ENCODE data around the gene MACROD2. TPM values are rescaled to one million over a fixed set of nuclear protein-coding genes. Genes with fewer than 3 reads are reported as not detected.

Gene MACROD2
- total and polyA plus RNA-seq, 4 donors, result 13.0 to 67.1 (median 20.7) TPM

DNA sequence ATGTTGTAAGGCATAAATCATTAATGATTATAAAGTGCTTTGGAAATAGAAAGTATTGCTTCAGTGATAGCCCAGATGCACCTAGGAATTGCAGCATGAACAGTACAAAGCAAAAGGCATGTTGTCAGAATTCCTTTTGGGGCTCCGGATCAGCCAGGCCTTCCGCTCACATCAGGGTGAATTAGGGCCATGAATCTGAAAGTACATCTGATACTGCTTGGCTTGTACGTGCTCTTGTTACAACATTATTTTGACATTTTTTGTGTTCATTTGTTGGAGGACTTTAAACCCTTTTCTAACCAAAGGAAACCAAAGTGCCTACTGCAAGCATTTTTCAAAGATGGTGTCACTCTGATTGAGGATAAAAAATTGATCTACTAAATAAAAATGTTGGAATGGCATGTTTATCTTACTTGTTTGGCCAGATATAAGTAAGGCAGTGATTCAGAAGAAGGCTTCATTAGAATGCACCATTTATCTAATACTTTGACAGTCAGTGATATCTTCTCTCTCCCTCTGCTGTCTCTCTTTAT is 1347.7 kb downstream of the MACROD2 start:
- TF ChIP-seq, protein P1, sequence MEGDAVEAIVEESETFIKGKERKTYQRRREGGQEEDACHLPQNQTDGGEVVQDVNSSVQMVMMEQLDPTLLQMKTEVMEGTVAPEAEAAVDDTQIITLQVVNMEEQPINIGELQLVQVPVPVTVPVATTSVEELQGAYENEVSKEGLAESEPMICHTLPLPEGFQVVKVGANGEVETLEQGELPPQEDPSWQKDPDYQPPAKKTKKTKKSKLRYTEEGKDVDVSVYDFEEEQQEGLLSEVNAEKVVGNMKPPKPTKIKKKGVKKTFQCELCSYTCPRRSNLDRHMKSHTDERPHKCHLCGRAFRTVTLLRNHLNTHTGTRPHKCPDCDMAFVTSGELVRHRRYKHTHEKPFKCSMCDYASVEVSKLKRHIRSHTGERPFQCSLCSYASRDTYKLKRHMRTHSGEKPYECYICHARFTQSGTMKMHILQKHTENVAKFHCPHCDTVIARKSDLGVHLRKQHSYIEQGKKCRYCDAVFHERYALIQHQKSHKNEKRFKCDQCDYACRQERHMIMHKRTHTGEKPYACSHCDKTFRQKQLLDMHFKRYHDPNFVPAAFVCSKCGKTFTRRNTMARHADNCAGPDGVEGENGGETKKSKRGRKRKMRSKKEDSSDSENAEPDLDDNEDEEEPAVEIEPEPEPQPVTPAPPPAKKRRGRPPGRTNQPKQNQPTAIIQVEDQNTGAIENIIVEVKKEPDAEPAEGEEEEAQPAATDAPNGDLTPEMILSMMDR (IDR thresholded peaks at IDR 0.05; ENCODE audit: control extremely low read depth, extremely low read depth), result no peak
- H3K4me3 ChIP-seq, result no peak overlapping the region
- H3K27ac ChIP-seq (ENCODE audit: low read depth in 1 of 2, low read length in 1 of 2), result no peak overlapping the region
- no peaks in the 10 kb centered on the region for H3K36me3 ChIP-seq (ENCODE audit: control insufficient read depth in 4 of 4, insufficient read depth in 4 of 4, low read length in 4 of 4)
- H3K9ac ChIP-seq (ENCODE audit: insufficient read depth in 1 of 2, low read length in 2 of 2), result no peak overlapping the region
- H3K4me1 ChIP-seq (ENCODE audit: control insufficient read depth in 5 of 5, insufficient read depth in 5 of 5, low read length in 5 of 5), result no peaks in the 10 kb centered on the region
- peaks cover 0 to 2% (median 0%) of the 10 kb centered on the region in 4 donors for H3K9me3 ChIP-seq (ENCODE audit: control insufficient read depth in 4 of 4, insufficient read depth in 3 of 4, low read length in 3 of 4)
- WGBS, 2 donors, result 80 to 86% methylated on average over 3 of the region's 3 CpGs
- DNase-seq (no peak), ATAC-seq (ENCODE audit: insufficient read depth, low FRiP score) (no peak)
- no peaks in the 10 kb centered on the region for H3K27me3 ChIP-seq (ENCODE audit: control insufficient read depth in 3 of 3, insufficient read depth in 3 of 3, low read length in 2 of 3)

DNA sequence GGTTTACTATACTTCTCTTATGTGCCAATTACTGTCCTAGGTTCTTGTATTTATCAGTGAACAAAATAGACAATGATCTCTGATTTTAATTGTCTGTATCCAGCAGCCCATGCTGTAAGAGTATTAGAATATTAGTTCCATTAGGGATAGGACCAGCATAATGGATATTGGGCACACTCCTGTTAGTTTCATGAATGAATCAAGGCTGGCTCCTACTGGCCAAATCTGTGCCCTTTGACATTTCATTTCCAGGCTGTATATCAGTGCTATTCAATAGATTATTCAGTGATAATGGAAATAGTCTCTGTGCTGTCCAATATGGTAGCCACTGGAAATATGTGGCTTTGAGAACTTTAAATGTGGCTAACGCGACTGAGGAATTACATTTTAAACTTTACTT is 1350.0 kb downstream of the MACROD2 start:
- Histone ChIP-seq H3K36me3 (ENCODE audit: control insufficient read depth in 4 of 4, insufficient read depth in 4 of 4, low read length in 4 of 4) (no peaks in the 10 kb centered on the region), H3K9ac (ENCODE audit: insufficient read depth in 1 of 2, low read length in 2 of 2) (no peak overlapping the region), H3K27ac (ENCODE audit: low read depth in 1 of 2, low read length in 1 of 2) (no peak overlapping the region), H3K4me1 (ENCODE audit: control insufficient read depth in 5 of 5, insufficient read depth in 5 of 5, low read length in 5 of 5) (no peaks in the 10 kb centered on the region), H3K9me3 (ENCODE audit: control insufficient read depth in 4 of 4, insufficient read depth in 3 of 4, low read length in 3 of 4) (peaks cover 0 to 3% (median 0%) of the 10 kb centered on the region in 4 donors), H3K27me3 (ENCODE audit: control insufficient read depth in 3 of 3, insufficient read depth in 3 of 3, low read length in 2 of 3) (no peaks in the 10 kb centered on the region), H3K4me3 (no peak overlapping the region)
- ATAC-seq (ENCODE audit: insufficient read depth, low FRiP score), result no peak
- WGBS, 2 donors, result 94 to 97% methylated on average over 2 of the region's 2 CpGs
- TF ChIP-seq, protein P1 (IDR thresholded peaks at IDR 0.05; ENCODE audit: control extremely low read depth, extremely low read depth), result no peak
- DNase-seq, result no peak

DNA sequence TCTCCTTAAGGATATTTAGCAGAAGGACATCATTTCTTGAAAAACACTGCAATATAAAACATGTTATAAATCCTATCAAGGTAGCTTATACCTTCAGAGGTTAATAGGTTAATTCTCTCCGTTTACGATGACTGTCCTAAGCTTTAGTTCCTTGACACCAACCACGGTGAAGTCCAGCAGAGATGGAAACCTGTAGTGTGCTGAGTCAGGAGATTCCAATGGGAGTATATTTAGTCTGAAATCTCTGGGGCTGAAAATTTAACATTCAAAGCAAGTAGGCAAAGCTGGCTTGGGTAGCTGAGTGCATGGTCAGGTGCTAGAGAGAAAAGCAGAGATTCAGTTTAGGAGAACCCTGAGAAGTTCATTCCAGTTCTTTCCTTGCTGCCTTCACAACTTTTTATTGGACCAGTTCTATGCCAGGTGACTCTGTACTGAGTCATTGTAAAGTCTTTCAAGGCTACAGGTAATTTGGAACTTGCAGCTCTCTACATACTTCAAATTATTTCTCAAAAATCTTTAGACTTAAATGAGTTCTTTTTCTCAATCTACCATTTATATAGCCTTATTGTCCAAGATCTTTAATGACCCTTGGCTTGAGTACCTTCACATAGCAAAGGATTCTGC is 1351.5 kb downstream of the MACROD2 start:
- 90 to 94% methylated on average over 3 of the region's 3 CpGs for WGBS, 2 donors

More for the DNA sequence above, 1351.5 kb downstream of the MACROD2 start:
- Histone ChIP-seq H3K9ac (ENCODE audit: insufficient read depth in 1 of 2, low read length in 2 of 2) (no peak overlapping the region), H3K9me3 (ENCODE audit: control insufficient read depth in 4 of 4, insufficient read depth in 3 of 4, low read length in 3 of 4) (peaks cover 0 to 3% (median 0%) of the 10 kb centered on the region in 4 donors), H3K27ac (ENCODE audit: low read depth in 1 of 2, low read length in 1 of 2) (no peak overlapping the region), H3K27me3 (ENCODE audit: control insufficient read depth in 3 of 3, insufficient read depth in 3 of 3, low read length in 2 of 3) (no peaks in the 10 kb centered on the region), H3K4me1 (ENCODE audit: control insufficient read depth in 5 of 5, insufficient read depth in 5 of 5, low read length in 5 of 5) (no peaks in the 10 kb centered on the region), H3K36me3 (ENCODE audit: control insufficient read depth in 4 of 4, insufficient read depth in 4 of 4, low read length in 4 of 4) (no peaks in the 10 kb centered on the region), H3K4me3 (no peak overlapping the region)
- TF ChIP-seq, protein P1 (IDR thresholded peaks at IDR 0.05; ENCODE audit: control extremely low read depth, extremely low read depth), result no peak
- DNase-seq, result no peak
- no peak for ATAC-seq (ENCODE audit: insufficient read depth, low FRiP score)

Data from lung (tissue), 12 donors.